Stomach (tissue), 19 donors: ENCODE data around the gene UBXN7. TPM values are rescaled to one million over a fixed set of nuclear protein-coding genes. Genes with fewer than 3 reads are reported as not detected.

ENCODE experiments used
- DNase-seq, 2 donors: peaks; one replicate each; pipeline versions ENCODE4 v3.0.0 to v3.0.0-alpha.2; 2013 to 2019
- H3K27ac ChIP-seq, 5 donors: fragments of 200-600 bp in 4 of 5; sonication (generic) in 4 of 5; one replicate each; pipeline ENCODE4 v1.5.1; 2013 to 2019; ENCODE audit warnings: mild to moderate bottlenecking in 1 of 5, moderate library complexity in 1 of 5
- H3K27me3 ChIP-seq, 3 donors: fragments of 200-600 bp; sonication (generic); one replicate each; pipeline ENCODE4 v1.5.1; 2017 to 2019; ENCODE audit warnings: mixed run types in 1 of 3
- H3K36me3 ChIP-seq, 4 donors: fragments of 200-600 bp; sonication (generic); 1 replicate in 3 of 4; 2 replicates in 1 of 4; pipeline ENCODE4 v1.5.1; 2016 to 2019
- H3K4me1 ChIP-seq, 4 donors: fragments of 200-600 bp; sonication (generic); one replicate each; pipeline ENCODE4 v1.5.1; 2016 to 2019
- H3K4me3 ChIP-seq, 4 donors: fragments of 200-600 bp; sonication (generic) in 3 of 4; one replicate each; pipeline ENCODE4 v1.5.1; 2016 to 2019; ENCODE audit warnings: mild to moderate bottlenecking in 1 of 4
- H3K9me3 ChIP-seq, 4 donors: fragments of 200-600 bp; sonication (generic); one replicate each; pipeline ENCODE4 v1.5.1; 2016 to 2019
- CTCF ChIP-seq, 7 experiments: fragments of 450-650 bp in 4 of 7; fragments of 200-600 bp in 3 of 7; sonication (generic) in 3 of 7; IDR thresholded peaks; one replicate each; pipeline ENCODE4 v1.5.1; 2016 to 2019; ENCODE audit warnings: antibody characterized with exemption in 7 of 7, control low read depth in 2 of 7, mild to moderate bottlenecking in 1 of 7
- EP300 ChIP-seq: sonication (generic); formaldehyde crosslinking; IDR thresholded peaks from one replicate; pipeline ENCODE4 v1.6.1; 2017; ENCODE audit warnings: antibody characterized with exemption
- POLR2A ChIP-seq, 4 donors: fragments of 450-650 bp; IDR thresholded peaks; one replicate each; pipeline ENCODE4 v1.6.1; 2016; ENCODE audit warnings: antibody characterized with exemption in 4 of 4, control low read depth in 2 of 4, mild to moderate bottlenecking in 1 of 4, moderate library complexity in 1 of 4
- POLR2AphosphoS5 ChIP-seq, 3 donors: sonication (generic); formaldehyde crosslinking; IDR thresholded peaks; one replicate each; pipeline ENCODE4 v1.6.1; 2016; ENCODE audit warnings: antibody characterized with exemption in 3 of 3
- WGBS, 5 donors: extraction: QIAGEN DNeasy Blood & Tissue Kit in 3 of 5; methylation state at CpG; one replicate each; pipeline versions ENCODE4 v1.1.5 to v1.1.7; 2013 to 2018; 5-methylcytosine and 5-hydroxymethylcytosine counted together
- intact Hi-C: fragments of 100-400 bp; cut with DNase I; formaldehyde crosslinking; loops from one replicate; pipeline ENCODE4 v1.15.1; 2023; ENCODE audit warnings: low total_unique reads
- long read RNA-seq, 10 donors: transcript quantifications; one replicate each; lab custom pipeline, GENCODE V29; 2026
- polyA plus RNA-seq, 3 donors: library from polyadenylated mRNA; stranded (reverse); fragments of 200-250 nt; gene quantifications; one replicate each; pipeline ENCODE4 v1.2.3, GENCODE V29; 2013
- total RNA-seq, 5 donors: library from RNA; depleted of rRNA; stranded (reverse); fragments of >200 nt; gene quantifications; one replicate each; pipeline versions ENCODE4 v1.1.0 to v1.2.3, GENCODE V29; 2014 to 2016
- donor health status: healthy with polysubstance abuse.
- donor health status: Bipolar disorder and iron deficiency.
- donor health status: healthy.

The UBXN7 gene
- total RNA-seq (10 to 100 TPM; 14.0 to 39.3 (median 25.4) TPM), polyA plus RNA-seq (1 to 10 TPM; 2.2 to 6.8 (median 4.7) TPM)
- long read RNA-seq, donor 1, full-length matches to known transcripts, result 4 of 4 reads
- long read RNA-seq, donor 1, partial matches to known transcripts, result 0 of 4 reads
- long read RNA-seq, donor 1, other reads (novel, unspliced or antisense), result 0 of 4 reads
- long read RNA-seq, donor 2, full-length matches to known transcripts, result 4 of 4 reads
- long read RNA-seq, donor 2, partial matches to known transcripts, result 0 of 4 reads
- long read RNA-seq, donor 2, other reads (novel, unspliced or antisense), result 0 of 4 reads
- long read RNA-seq, donor 3, full-length matches to known transcripts, result 2 of 2 reads
- long read RNA-seq, donor 3, partial matches to known transcripts, result 0 of 2 reads
- long read RNA-seq, donor 3, other reads (novel, unspliced or antisense), result 0 of 2 reads
- long read RNA-seq, donor 4, full-length matches to known transcripts, result 1 of 1 reads
- long read RNA-seq, donor 4, partial matches to known transcripts, result 0 of 1 reads
- long read RNA-seq, donor 4, other reads (novel, unspliced or antisense), result 0 of 1 reads
- long read RNA-seq, donor 5, full-length matches to known transcripts, result 1 of 1 reads
- long read RNA-seq, donor 5, partial matches to known transcripts, result 0 of 1 reads
- long read RNA-seq, donor 5, other reads (novel, unspliced or antisense), result 0 of 1 reads
- long read RNA-seq, donor 6, result 0 reads
- long read RNA-seq, donor 7, full-length matches to known transcripts, result 1 of 1 reads
- long read RNA-seq, donor 7, partial matches to known transcripts, result 0 of 1 reads
- long read RNA-seq, donor 7, other reads (novel, unspliced or antisense), result 0 of 1 reads
- long read RNA-seq, donor 8, full-length matches to known transcripts, result 5 of 5 reads
- long read RNA-seq, donor 8, partial matches to known transcripts, result 0 of 5 reads
- long read RNA-seq, donor 8, other reads (novel, unspliced or antisense), result 0 of 5 reads
- long read RNA-seq, donor 9, result 0 reads
- long read RNA-seq, donor 10, full-length matches to known transcripts, result 1 of 1 reads
- long read RNA-seq, donor 10, partial matches to known transcripts, result 0 of 1 reads
- long read RNA-seq, donor 10, other reads (novel, unspliced or antisense), result 0 of 1 reads

GRCh38 chr3:196432137-196432879, at the start of gene UBXN7:
Gene UBXN7 (minus strand): TSS chr3:196432427. CDS start chr3:196432399, 28 bp downstream.
- H3K27ac ChIP-seq, result peak within 1 kb of the TSS; percentile 84 to 93 (median 91)
- peaks cover 4 to 44% (median 33%) of the 10 kb centered on the region in 4 donors for H3K4me1 ChIP-seq
- no peaks in the 10 kb centered on the region for H3K9me3 ChIP-seq
- peaks cover 0 to 7% (median 3%) of the 10 kb centered on the region in 4 donors for H3K36me3 ChIP-seq
- H3K4me3 ChIP-seq, result peak within 1 kb of the TSS; percentile 82 to 100 (median 92)
- DNase-seq, result peak; percentile 95 to 99
- intact Hi-C loops, result no loop called here
- TF ChIP-seq POLR2A (IDR thresholded peaks at IDR 0.05), result peak in 1 of 4 donors; percentile 47
- peak; percentile 64 to 84 (median 83) for TF ChIP-seq POLR2AphosphoS5 (IDR thresholded peaks at IDR 0.05)
- no peak for TF ChIP-seq CTCF (IDR thresholded peaks at IDR 0.05)
- TF ChIP-seq EP300, result no peak
- 0 to 1% (median 0%) methylated on average over 29 to 67 of the region's 67 CpGs for WGBS, 5 donors
- no peaks in the 10 kb centered on the region for H3K27me3 ChIP-seq

- H3K36me3 ChIP-seq, result peaks cover 39 to 100% (median 94%) of the 10 kb centered on the region in 4 donors
- intact Hi-C loops, result no loop called here
- TF ChIP-seq POLR2AphosphoS5 (IDR thresholded peaks at IDR 0.05) (no peak), EP300 (no peak), POLR2A (IDR thresholded peaks at IDR 0.05) (no peak), CTCF (IDR thresholded peaks at IDR 0.05) (no peak)
- no peaks in the 10 kb centered on the region for H3K4me1 ChIP-seq
- no peaks in the 10 kb centered on the region for H3K27me3 ChIP-seq
- no peak overlapping the region for H3K27ac ChIP-seq
- no peaks in the 10 kb centered on the region for H3K9me3 ChIP-seq
- 93 to 98% (median 97%) methylated on average over 4 of the region's 4 CpGs for WGBS, 5 donors
- no peak overlapping the region for H3K4me3 ChIP-seq
- no peak for DNase-seq
These were observed 45.5 kb upstream of the UBXN7 start for GRCh38 chr3:196477678-196478077.

- H3K4me1 ChIP-seq, result no peaks in the 10 kb centered on the region
- WGBS, 5 donors, result 89 to 94% (median 90%) methylated on average over 8 of the region's 8 CpGs
- no peak for TF ChIP-seq POLR2A (IDR thresholded peaks at IDR 0.05)
- no peak for TF ChIP-seq EP300
- TF ChIP-seq CTCF (IDR thresholded peaks at IDR 0.05), result no peak
- TF ChIP-seq POLR2AphosphoS5 (IDR thresholded peaks at IDR 0.05), result no peak
- no peak overlapping the region for H3K27ac ChIP-seq
- no peak for DNase-seq
- no peaks in the 10 kb centered on the region for H3K9me3 ChIP-seq
- no peaks in the 10 kb centered on the region for H3K27me3 ChIP-seq
- intact Hi-C loops, result no loop called here
- peaks cover 36 to 82% (median 75%) of the 10 kb centered on the region in 4 donors for H3K36me3 ChIP-seq
- H3K4me3 ChIP-seq, result no peak overlapping the region
These were observed 40.1 kb upstream of the UBXN7 start for GRCh38 chr3:196472286-196472685.
